Measurements from ENCODE around the gene PRRT2.

PRRT2 gene

GRCh38 chr16:29813644-29814562 is 1.9 kb downstream of the PRRT2 start:
- DNase-seq (ENCODE audit: insufficient read length, low spot score) (no peak), FAIRE-seq (no peak)
- TF ChIP-seq POLR2A (IDR thresholded peaks at IDR 0.05; ENCODE audit: low read depth, low read length): no peak

DNA sequence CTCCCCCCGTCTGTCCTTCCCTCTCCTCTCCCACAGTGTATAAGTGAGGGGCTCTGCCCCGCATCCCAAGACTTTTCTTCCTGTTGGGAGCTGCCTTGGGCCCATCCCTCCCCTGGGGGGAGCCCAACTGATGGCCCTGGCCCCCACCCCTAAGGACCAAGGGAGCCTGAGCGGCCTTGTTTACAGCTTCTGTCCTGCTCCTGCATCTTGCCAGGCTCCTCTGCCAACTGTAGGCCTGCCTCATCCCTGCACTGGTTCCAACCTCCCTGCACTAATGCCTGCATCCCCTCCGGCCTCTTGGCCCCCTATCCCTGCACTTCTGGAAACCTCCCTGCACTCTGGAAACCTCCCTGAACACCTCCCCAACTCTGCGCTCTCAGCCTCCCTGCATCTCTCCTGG is 2.6 kb downstream of the PRRT2 start:
- DNase-seq (ENCODE audit: insufficient read length, low spot score) (no peak), FAIRE-seq (no peak)
- no peak for TF ChIP-seq POLR2A (IDR thresholded peaks at IDR 0.05; ENCODE audit: low read depth, low read length)

GRCh38 chr16:29815032-29815721 is 3.2 kb downstream of the PRRT2 start:
- FAIRE-seq (no peak), DNase-seq (ENCODE audit: insufficient read length, low spot score) (no peak)
- 0 out of 2 replicates have a peak, but pooled peaks have one; percentile 15 for TF ChIP-seq POLR2A (IDR thresholded peaks at IDR 0.05; ENCODE audit: low read depth, low read length)

DNA sequence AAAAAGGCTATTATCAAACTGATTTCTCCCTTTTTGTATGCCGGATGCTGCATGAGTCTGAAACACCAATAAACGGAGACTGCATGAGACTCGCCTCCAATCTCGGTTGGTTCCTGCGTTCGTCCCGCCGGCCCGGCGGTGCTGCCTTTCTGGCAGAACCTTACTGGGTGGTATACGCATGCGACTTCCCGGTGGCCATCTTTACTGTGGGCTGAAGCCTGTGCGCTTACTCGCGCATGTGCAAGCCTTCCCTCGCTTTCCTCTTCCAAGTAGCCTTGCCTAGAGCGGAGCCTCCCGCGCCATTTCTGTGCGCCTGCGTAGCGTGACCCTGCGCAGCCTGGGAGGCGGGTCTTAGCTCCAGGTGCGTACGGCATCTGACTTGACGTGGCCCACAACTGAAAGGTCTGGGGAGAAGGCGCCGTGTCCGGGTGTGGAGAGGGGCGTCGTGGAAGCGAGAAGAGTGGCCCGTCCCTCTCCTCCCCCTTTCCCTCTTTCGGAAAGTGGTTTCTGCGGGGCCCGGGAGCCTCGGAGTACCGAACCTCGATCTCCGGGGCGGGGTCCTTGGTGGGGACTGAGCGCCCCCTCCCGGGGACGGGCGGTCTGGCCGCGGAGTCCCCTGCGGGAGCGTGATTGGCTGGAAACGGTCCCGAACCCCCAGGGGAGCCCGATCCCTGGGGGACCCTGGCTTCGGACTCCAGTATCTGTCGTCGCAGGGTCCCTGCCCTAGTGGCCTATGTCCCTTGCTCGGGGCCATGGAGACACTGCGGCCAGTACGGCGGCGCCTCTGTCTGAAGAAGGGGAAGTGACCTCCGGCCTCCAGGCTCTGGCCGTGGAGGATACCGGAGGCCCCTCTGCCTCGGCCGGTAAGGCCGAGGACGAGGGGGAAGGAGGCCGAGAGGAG is 4.0 kb downstream of the PRRT2 start, which contains the start of gene PAGR1:
Gene PAGR1, plus strand, starts transcription at position 360 of the 901 bp plus-strand sequence. Its CDS starts 374 bp downstream, at position 734.
- FAIRE-seq: peak; percentile 27
- TF ChIP-seq POLR2A (IDR thresholded peaks at IDR 0.05; ENCODE audit: low read depth, low read length): peak; percentile 74

GRCh38 chr16:29816694-29817441 is 4.9 kb downstream of the PRRT2 start:
- TF ChIP-seq POLR2A (IDR thresholded peaks at IDR 0.05; ENCODE audit: low read depth, low read length): peak; percentile 52
- FAIRE-seq (no peak), DNase-seq (ENCODE audit: insufficient read length, low spot score) (no peak)

More for the DNA sequence above, 4.0 kb downstream of the PRRT2 start, which contains the start of gene PAGR1:
- DNase-seq (ENCODE audit: insufficient read length, low spot score): peak; percentile 91

DNA sequence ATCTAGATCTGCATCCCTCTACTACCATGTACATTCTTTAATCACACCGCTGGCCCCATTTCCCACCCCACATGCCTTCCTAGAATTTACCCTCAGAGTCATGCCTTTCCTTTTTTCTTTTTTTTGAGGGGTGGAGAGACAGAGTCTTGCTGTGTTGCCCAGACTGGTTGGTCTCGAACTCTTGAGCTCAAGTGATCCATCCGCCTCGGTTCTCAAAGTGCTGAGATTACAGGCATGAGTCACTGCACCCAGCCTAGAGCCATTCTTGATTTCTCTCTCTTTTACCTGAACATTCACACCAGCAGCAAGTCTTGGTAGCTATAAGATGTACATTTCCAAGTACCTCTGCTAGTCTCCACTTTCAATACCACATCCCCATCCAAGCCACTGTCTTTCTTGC is 6.1 kb downstream of the PRRT2 start:
- FAIRE-seq (no peak), DNase-seq (ENCODE audit: insufficient read length, low spot score) (no peak)
- no peak for TF ChIP-seq POLR2A (IDR thresholded peaks at IDR 0.05; ENCODE audit: low read depth, low read length)

GRCh38 chr16:29819506-29819905 is 7.5 kb downstream of the PRRT2 start:
- DNase-seq (ENCODE audit: insufficient read length, low spot score) (no peak), FAIRE-seq (no peak)
- TF ChIP-seq POLR2A (IDR thresholded peaks at IDR 0.05; ENCODE audit: low read depth, low read length): no peak

DNA sequence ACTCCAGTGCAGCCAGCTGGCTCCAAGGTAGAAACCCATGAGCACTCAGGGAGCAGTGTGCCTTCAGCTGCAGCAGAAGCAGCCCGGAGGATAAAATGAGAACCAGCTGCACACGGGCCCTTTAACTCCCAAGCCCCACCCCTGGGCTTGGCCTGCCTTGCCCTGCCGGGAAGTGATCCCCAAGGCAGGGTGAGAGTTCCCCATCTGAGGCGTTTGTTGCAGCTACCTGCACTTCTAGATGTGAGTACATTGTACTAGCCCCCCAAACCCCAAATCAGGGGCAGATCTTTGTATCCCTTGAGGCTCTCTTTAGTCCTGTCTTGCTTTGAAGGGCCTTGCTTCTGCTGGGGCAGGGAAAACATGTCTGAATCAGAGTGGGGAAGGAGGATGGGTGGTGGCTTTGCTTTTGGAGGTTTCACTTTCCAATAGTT is 8.3 kb downstream of the PRRT2 start, which contains the start of gene MVP:
Gene MVP, plus strand, starts transcription at position 192 of the 431 bp plus-strand sequence. CDS start 10,088 bp downstream, outside the sequence.
- FAIRE-seq (no peak), DNase-seq (ENCODE audit: insufficient read length, low spot score) (no peak)
- TF ChIP-seq POLR2A (IDR thresholded peaks at IDR 0.05; ENCODE audit: low read depth, low read length): peak; percentile 40; the same call in 1 of the 2 replicates

GRCh38 chr16:29820730-29821642 is 9.0 kb downstream of the PRRT2 start:
- no peak for TF ChIP-seq POLR2A (IDR thresholded peaks at IDR 0.05; ENCODE audit: low read depth, low read length)
- no peak for DNase-seq (ENCODE audit: insufficient read length, low spot score)
- no peak for FAIRE-seq

- DNase-seq (ENCODE audit: insufficient read length, low spot score): no peak
- no peak for TF ChIP-seq POLR2A (IDR thresholded peaks at IDR 0.05; ENCODE audit: low read depth, low read length)
- no peak for FAIRE-seq
These were observed 9.7 kb downstream of the PRRT2 start for GRCh38 chr16:29821643-29822115.

DNA sequence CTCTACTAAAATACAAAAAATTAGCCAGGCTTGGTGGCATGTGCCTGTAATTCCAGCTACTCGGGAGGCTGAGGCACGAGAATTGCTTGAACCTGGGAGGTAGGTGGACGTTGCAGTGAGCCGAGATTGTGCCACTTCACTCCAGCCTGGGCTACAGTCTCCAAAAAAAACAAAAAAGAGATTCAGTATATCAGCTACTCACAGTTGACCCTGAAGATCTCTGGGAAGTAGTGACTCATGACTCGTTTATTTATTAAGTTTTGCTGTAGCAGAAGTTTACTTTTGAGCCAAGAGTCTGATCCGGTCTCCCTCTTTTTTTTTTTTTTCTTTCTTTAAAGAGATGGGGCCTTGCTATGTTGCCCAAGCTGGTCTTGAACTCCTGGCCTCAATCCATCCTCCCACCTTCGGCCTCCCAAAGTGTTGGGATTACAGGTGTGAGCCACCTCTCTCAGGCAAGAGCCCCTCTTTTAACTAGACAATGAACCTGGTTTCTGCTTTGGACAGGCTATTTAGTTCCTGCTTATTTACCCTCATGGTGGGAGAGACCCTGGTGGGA is 12.7 kb downstream of the PRRT2 start:
- no peak for TF ChIP-seq POLR2A (IDR thresholded peaks at IDR 0.05; ENCODE audit: low read depth, low read length)
- FAIRE-seq (no peak), DNase-seq (ENCODE audit: insufficient read length, low spot score) (no peak)
